ENCODE data around the gene CLIC3.

- TF ChIP-seq, protein P1, sequence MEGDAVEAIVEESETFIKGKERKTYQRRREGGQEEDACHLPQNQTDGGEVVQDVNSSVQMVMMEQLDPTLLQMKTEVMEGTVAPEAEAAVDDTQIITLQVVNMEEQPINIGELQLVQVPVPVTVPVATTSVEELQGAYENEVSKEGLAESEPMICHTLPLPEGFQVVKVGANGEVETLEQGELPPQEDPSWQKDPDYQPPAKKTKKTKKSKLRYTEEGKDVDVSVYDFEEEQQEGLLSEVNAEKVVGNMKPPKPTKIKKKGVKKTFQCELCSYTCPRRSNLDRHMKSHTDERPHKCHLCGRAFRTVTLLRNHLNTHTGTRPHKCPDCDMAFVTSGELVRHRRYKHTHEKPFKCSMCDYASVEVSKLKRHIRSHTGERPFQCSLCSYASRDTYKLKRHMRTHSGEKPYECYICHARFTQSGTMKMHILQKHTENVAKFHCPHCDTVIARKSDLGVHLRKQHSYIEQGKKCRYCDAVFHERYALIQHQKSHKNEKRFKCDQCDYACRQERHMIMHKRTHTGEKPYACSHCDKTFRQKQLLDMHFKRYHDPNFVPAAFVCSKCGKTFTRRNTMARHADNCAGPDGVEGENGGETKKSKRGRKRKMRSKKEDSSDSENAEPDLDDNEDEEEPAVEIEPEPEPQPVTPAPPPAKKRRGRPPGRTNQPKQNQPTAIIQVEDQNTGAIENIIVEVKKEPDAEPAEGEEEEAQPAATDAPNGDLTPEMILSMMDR (IDR thresholded peaks at IDR 0.05; ENCODE audit: low read length): no peak
- TF ChIP-seq EZH2phosphoT487 (IDR thresholded peaks at IDR 0.05; ENCODE audit: low read length): no peak
- no peak for TF ChIP-seq EZH2 (optimal IDR thresholded peaks at IDR 0.05; ENCODE audit: low read depth, low read length)
Observed at GRCh38 chr9:137044502-137045177, 48.3 kb upstream of the CLIC3 start.
